ENCODE data around the gene C2orf68. TPM values are rescaled to one million over a fixed set of nuclear protein-coding genes. Genes with fewer than 3 reads are reported as not detected.
"Not testable (repeated sequence)": the region's sequence is repeated elsewhere in the genome, so short reads cannot be mapped to it uniquely, and the experiment has no call there.

The C2orf68 gene
- total RNA-seq, 1 experiment from 2014 or later: 23.7 TPM

DNA sequence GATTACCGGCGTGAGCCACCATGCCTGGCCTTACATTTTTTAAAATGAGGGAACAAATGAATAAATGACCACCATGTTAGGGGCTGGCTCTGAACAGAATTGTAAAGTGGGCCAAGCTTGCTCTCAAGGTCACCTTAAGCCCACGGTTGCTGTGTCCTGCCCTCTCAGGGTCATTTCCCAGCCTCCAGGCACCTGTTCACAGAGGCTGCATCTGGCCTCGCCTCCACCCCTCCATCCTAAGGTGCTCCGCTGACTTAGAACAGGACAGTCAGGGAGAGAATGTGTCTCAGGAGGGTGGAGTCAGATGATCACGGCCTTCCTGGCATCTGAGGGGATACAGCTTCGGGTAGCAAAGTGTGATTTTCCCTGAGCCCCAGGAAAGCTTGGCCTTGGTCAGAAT is 48.9 kb upstream of the C2orf68 start:
- no TSS peak for BruUV-seq (replicated peaks)
- CTCF ChIA-PET: no interaction called here
- in situ Hi-C loops (cut with HindIII; ENCODE audit: low pct_unique_long_range_greater_than_20kb, low sequenced_read_pairs): no loop called here

DNA sequence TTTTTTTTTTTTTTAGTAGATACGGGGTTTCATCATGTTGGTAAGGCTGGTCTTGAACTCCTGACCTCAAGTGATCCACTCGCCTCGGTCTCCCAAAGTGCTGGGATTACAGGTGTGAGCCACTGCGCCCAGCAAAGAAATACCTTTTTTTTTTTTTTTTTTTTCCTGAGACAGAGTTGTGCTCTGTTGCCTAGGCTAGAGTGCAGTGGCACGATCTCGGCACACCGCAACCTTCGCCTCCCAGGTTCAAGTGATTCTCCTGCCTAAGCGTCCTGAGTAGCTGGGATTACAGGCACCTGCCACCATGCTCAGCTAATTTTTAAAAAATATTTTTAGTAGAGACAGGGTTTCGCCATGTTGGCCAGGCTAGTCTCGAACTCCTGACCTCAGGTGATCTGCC is 48.4 kb upstream of the C2orf68 start:
- BruUV-seq (replicated peaks); POLR2A ChIA-PET; H3K36me3 ChIP-seq (ENCODE audit: control insufficient read depth, insufficient read depth, low read length); in situ Hi-C loops (cut with HindIII; ENCODE audit: low pct_unique_long_range_greater_than_20kb, low sequenced_read_pairs); H3K4me3 ChIP-seq (ENCODE audit: low read depth in 2 of 2, low read length in 2 of 2); DNase-seq (ENCODE audit: low read depth, low spot score); intact Hi-C loops (cut with micrococcal nuclease; ENCODE audit: unreplicated experiment); H3K27ac ChIP-seq (ENCODE audit: low read length); H3K4me1 ChIP-seq (ENCODE audit: control insufficient read depth, insufficient read depth, low read length); H3K27me3 ChIP-seq (ENCODE audit: control insufficient read depth, insufficient read depth, low read length); ATAC-seq; H3K9me3 ChIP-seq (ENCODE audit: control insufficient read depth, insufficient read depth, low read depth, low read length): not testable (repeated sequence)
- CTCF ChIA-PET: interaction anchor here (0.6 kb wide), 2 partner anchors 23 to 290 kb away, joined by 3 to 4 read pairs; no protein-coding TSS in a partner anchor

More for the DNA sequence above, 48.9 kb upstream of the C2orf68 start:
- TF ChIP-seq SIN3A (IDR thresholded peaks at IDR 0.05; ENCODE audit: borderline replicate concordance, insufficient read depth, low read depth, low read length) (no peak), TCF7L2 (IDR thresholded peaks at IDR 0.05; ENCODE audit: low read depth, low read length) (no peak), POLR2AphosphoS5 (IDR thresholded peaks at IDR 0.05; ENCODE audit: low read depth, low read length) (no peak), REST (IDR thresholded peaks at IDR 0.05; ENCODE audit: insufficient read depth in 1 of 2, low read depth in 2 of 2, low read length in 1 of 2) (no peak)
- TF ChIP-seq, protein P1, sequence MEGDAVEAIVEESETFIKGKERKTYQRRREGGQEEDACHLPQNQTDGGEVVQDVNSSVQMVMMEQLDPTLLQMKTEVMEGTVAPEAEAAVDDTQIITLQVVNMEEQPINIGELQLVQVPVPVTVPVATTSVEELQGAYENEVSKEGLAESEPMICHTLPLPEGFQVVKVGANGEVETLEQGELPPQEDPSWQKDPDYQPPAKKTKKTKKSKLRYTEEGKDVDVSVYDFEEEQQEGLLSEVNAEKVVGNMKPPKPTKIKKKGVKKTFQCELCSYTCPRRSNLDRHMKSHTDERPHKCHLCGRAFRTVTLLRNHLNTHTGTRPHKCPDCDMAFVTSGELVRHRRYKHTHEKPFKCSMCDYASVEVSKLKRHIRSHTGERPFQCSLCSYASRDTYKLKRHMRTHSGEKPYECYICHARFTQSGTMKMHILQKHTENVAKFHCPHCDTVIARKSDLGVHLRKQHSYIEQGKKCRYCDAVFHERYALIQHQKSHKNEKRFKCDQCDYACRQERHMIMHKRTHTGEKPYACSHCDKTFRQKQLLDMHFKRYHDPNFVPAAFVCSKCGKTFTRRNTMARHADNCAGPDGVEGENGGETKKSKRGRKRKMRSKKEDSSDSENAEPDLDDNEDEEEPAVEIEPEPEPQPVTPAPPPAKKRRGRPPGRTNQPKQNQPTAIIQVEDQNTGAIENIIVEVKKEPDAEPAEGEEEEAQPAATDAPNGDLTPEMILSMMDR (IDR thresholded peaks at IDR 0.05): no peak
- no peaks in the 10 kb centered on the region for H3K36me3 ChIP-seq (ENCODE audit: control insufficient read depth, insufficient read depth, low read length)
- no peaks in the 10 kb centered on the region for H3K27me3 ChIP-seq (ENCODE audit: control insufficient read depth, insufficient read depth, low read length)
- intact Hi-C loops (cut with micrococcal nuclease; ENCODE audit: unreplicated experiment): no loop called here
- H3K4me3 ChIP-seq (ENCODE audit: low read depth in 2 of 2, low read length in 2 of 2): no peak overlapping the region
- H3K4me1 ChIP-seq (ENCODE audit: control insufficient read depth, insufficient read depth, low read length): no peaks in the 10 kb centered on the region
- H3K9me3 ChIP-seq (ENCODE audit: control insufficient read depth, insufficient read depth, low read depth, low read length): no peaks in the 10 kb centered on the region
- no peak overlapping the region for H3K27ac ChIP-seq (ENCODE audit: low read length)
- DNase-seq (ENCODE audit: low read depth, low spot score) (no peak), ATAC-seq (no peak)
- POLR2A ChIA-PET: no interaction called here

GRCh38 chr2:85659324-85659981 is 47.6 kb upstream of the C2orf68 start:
- BruUV-seq (replicated peaks): no TSS peak
- in situ Hi-C loops (cut with HindIII; ENCODE audit: low pct_unique_long_range_greater_than_20kb, low sequenced_read_pairs): loop anchor here (5.0 kb wide), 1 partner anchor 48 kb away; no protein-coding TSS in a partner anchor
- H3K9me3 ChIP-seq (ENCODE audit: control insufficient read depth, insufficient read depth, low read depth, low read length): no peaks in the 10 kb centered on the region
- no peaks in the 10 kb centered on the region for H3K27me3 ChIP-seq (ENCODE audit: control insufficient read depth, insufficient read depth, low read length)
- no peak overlapping the region for H3K27ac ChIP-seq (ENCODE audit: low read length)
- H3K4me3 ChIP-seq (ENCODE audit: low read depth in 2 of 2, low read length in 2 of 2): no peak overlapping the region
- ChIA-PET POLR2A (no interaction called here), CTCF (interaction anchor here (0.6 to 1.1 kb wide), 3 partner anchors 20 to 289 kb away, joined by 3 to 4 read pairs (median 4); no protein-coding TSS in a partner anchor)
- TF ChIP-seq REST (IDR thresholded peaks at IDR 0.05; ENCODE audit: insufficient read depth in 1 of 2, low read depth in 2 of 2, low read length in 1 of 2): no peak
- no peak for TF ChIP-seq SIN3A (IDR thresholded peaks at IDR 0.05; ENCODE audit: borderline replicate concordance, insufficient read depth, low read depth, low read length)
- TF ChIP-seq, protein P1 (IDR thresholded peaks at IDR 0.05): no peak
- no peak for TF ChIP-seq POLR2AphosphoS5 (IDR thresholded peaks at IDR 0.05; ENCODE audit: low read depth, low read length)
- no peak for TF ChIP-seq TCF7L2 (IDR thresholded peaks at IDR 0.05; ENCODE audit: low read depth, low read length)
- intact Hi-C loops (cut with micrococcal nuclease; ENCODE audit: unreplicated experiment): no loop called here
- no peaks in the 10 kb centered on the region for H3K4me1 ChIP-seq (ENCODE audit: control insufficient read depth, insufficient read depth, low read length)
- ATAC-seq (no peak), DNase-seq (ENCODE audit: low read depth, low spot score) (no peak)
- H3K36me3 ChIP-seq (ENCODE audit: control insufficient read depth, insufficient read depth, low read length): no peaks in the 10 kb centered on the region

Measured in Panc1 (cell line).